ENCODE results near the gene GLRX5.
"Not testable (repeated sequence)": the region's sequence is repeated elsewhere in the genome, so short reads cannot be mapped to it uniquely, and the experiment has no call there.

GLRX5 gene

DNA sequence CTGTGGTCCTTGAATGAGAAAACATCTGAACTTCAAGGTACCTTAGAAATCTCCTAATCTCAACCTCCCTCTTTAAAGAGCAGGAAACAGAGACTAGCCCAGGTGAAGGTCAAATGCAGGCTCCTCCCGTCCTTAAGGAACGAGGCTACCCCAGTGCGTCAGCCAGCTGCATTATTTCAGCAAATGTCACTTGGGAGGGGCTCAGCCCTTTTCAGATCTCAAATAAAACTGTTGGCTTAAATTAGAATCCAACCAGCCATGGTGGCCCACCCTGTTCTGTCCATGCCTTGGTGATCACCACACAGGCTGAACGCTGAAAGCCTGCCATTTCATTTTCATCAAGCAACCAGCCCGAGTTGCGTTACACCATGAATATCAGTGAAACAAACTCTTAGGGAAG, 25.4 kb upstream of the GLRX5 start:
- Histone ChIP-seq H3K27me3 (ENCODE audit: control insufficient read depth, insufficient read depth, low read length) (no peaks in the 10 kb centered on the region), H3K4me3 (ENCODE audit: low read length) (no peak overlapping the region), H3K36me3 (ENCODE audit: control insufficient read depth, insufficient read depth, low read length) (no peaks in the 10 kb centered on the region), H3K4me1 (ENCODE audit: control insufficient read depth, insufficient read depth, low read length) (peaks cover 2% of the 10 kb centered on the region; the same call in 1 of the 2 replicates), H3K27ac (ENCODE audit: low read length) (no peak overlapping the region), H3K9me3 (ENCODE audit: control insufficient read depth, insufficient read depth, low read length) (no peaks in the 10 kb centered on the region)
- no CpG with 5 or more reads among the region's 6 CpGs for WGBS (ENCODE audit: insufficient coverage, insufficient read length)
- DNase-seq (ENCODE audit: low read depth, low spot score): no peak

DNA sequence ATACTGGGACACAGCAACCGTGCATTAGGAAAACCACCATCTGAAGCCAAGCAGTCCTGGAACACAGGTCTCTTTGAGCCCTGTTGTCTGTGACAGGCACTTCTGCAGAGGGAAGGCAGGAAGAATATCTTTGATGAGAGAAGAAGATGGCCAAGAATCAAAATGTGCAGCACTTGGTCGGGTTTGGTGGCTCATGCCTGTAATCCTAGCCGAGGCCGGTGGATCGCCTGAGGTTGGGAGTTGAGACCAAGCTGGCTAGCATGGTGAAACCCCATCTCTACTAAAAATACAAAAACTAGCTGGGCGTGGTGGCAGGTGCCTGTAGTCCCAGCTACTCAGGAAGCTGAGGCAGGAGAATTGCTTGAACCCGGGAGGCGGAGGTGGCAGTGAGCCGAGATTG, 24.5 kb upstream of the GLRX5 start:
- H3K27me3 ChIP-seq (ENCODE audit: control insufficient read depth, insufficient read depth, low read length); DNase-seq (ENCODE audit: low read depth, low spot score); H3K27ac ChIP-seq (ENCODE audit: low read length); H3K9me3 ChIP-seq (ENCODE audit: control insufficient read depth, insufficient read depth, low read length); H3K36me3 ChIP-seq (ENCODE audit: control insufficient read depth, insufficient read depth, low read length); H3K4me3 ChIP-seq (ENCODE audit: low read length); H3K4me1 ChIP-seq (ENCODE audit: control insufficient read depth, insufficient read depth, low read length): not testable (repeated sequence)
- WGBS (ENCODE audit: insufficient coverage, insufficient read length): no CpG with 5 or more reads among the region's 9 CpGs

DNA sequence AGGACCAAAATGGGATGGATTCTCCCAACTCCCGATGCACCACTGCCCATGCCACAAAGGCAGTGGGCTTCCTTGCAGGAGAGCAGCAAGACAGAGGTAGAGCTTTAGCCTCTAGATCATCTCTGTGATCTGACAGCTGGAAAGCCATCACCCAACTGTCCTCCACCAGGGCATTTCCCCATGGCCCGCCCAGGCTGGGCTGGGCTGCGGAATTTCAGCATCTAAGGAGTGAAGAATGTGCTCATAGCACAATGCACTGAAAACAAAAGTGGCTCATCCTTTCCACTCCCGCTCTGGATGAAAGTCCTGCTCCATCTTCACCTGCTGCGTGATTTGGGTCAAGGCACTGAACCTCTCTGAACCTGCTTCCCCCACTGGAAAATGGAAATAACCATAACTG, 24.0 kb upstream of the GLRX5 start:
- H3K36me3 ChIP-seq (ENCODE audit: control insufficient read depth, insufficient read depth, low read length): no peaks in the 10 kb centered on the region
- no CpG with 5 or more reads among the region's 5 CpGs for WGBS (ENCODE audit: insufficient coverage, insufficient read length)
- H3K4me3 ChIP-seq (ENCODE audit: low read length): no peak overlapping the region
- peaks cover 7% of the 10 kb centered on the region for H3K4me1 ChIP-seq (ENCODE audit: control insufficient read depth, insufficient read depth, low read length)
- no peak overlapping the region for H3K27ac ChIP-seq (ENCODE audit: low read length)
- peaks cover 5% of the 10 kb centered on the region; the same call in 1 of the 2 replicates for H3K27me3 ChIP-seq (ENCODE audit: control insufficient read depth, insufficient read depth, low read length)
- no peaks in the 10 kb centered on the region for H3K9me3 ChIP-seq (ENCODE audit: control insufficient read depth, insufficient read depth, low read length)
- DNase-seq (ENCODE audit: low read depth, low spot score): no peak

DNA sequence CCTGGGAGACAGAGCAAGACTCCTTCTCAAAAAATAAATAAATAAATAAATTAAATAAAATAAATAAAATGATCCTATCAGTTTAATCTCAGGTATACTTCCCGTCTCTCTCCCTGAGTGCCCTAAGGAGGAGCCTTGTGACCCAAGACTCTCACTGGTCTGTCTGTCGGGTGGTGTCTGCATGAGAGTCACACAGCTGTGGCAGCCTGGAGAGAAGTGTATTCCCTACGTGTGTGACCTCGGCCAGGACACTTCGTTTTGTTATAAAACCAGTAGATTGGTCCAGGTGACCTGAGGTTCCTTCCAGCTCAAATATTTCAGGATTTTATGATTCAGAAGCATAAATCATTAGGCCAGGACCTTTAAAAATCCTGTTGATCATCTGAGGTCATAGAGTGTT, 23.2 kb upstream of the GLRX5 start:
- Histone ChIP-seq H3K4me3 (ENCODE audit: low read length) (no peak overlapping the region), H3K36me3 (ENCODE audit: control insufficient read depth, insufficient read depth, low read length) (no peaks in the 10 kb centered on the region), H3K9me3 (ENCODE audit: control insufficient read depth, insufficient read depth, low read length) (no peaks in the 10 kb centered on the region), H3K4me1 (ENCODE audit: control insufficient read depth, insufficient read depth, low read length) (peaks cover 8% of the 10 kb centered on the region), H3K27ac (ENCODE audit: low read length) (no peak overlapping the region), H3K27me3 (ENCODE audit: control insufficient read depth, insufficient read depth, low read length) (peaks cover 6% of the 10 kb centered on the region; the same call in 1 of the 2 replicates)
- no peak for DNase-seq (ENCODE audit: low read depth, low spot score)
- WGBS (ENCODE audit: insufficient coverage, insufficient read length): no CpG with 5 or more reads among the region's 5 CpGs

DNA sequence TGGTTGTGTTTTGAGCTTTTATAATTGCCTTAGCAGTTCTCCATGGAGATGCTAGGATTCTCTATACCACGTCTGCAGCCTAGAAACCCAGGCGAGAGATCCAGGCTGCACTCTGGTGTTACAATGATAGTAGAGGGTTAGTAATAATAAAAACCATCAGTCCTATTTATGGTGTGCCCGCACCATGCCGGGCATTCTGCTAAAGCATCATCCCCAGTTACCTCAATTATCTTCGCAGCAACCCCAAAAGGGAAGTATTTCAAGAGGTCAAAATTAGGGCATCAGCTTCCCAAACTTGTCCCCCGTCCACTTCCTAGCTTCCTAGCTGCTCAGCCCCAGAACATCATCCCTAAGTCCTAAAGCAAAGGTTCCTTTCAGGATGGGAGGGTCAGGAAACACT, 21.6 kb upstream of the GLRX5 start:
- Histone ChIP-seq H3K9me3 (ENCODE audit: control insufficient read depth, insufficient read depth, low read length) (no peaks in the 10 kb centered on the region), H3K4me3 (ENCODE audit: low read length) (no peak overlapping the region), H3K27me3 (ENCODE audit: control insufficient read depth, insufficient read depth, low read length) (peaks cover 14% of the 10 kb centered on the region), H3K36me3 (ENCODE audit: control insufficient read depth, insufficient read depth, low read length) (no peaks in the 10 kb centered on the region), H3K4me1 (ENCODE audit: control insufficient read depth, insufficient read depth, low read length) (peaks cover 8% of the 10 kb centered on the region), H3K27ac (ENCODE audit: low read length) (no peak overlapping the region)
- no CpG with 5 or more reads among the region's 6 CpGs for WGBS (ENCODE audit: insufficient coverage, insufficient read length)
- no peak for DNase-seq (ENCODE audit: low read depth, low spot score)

DNA sequence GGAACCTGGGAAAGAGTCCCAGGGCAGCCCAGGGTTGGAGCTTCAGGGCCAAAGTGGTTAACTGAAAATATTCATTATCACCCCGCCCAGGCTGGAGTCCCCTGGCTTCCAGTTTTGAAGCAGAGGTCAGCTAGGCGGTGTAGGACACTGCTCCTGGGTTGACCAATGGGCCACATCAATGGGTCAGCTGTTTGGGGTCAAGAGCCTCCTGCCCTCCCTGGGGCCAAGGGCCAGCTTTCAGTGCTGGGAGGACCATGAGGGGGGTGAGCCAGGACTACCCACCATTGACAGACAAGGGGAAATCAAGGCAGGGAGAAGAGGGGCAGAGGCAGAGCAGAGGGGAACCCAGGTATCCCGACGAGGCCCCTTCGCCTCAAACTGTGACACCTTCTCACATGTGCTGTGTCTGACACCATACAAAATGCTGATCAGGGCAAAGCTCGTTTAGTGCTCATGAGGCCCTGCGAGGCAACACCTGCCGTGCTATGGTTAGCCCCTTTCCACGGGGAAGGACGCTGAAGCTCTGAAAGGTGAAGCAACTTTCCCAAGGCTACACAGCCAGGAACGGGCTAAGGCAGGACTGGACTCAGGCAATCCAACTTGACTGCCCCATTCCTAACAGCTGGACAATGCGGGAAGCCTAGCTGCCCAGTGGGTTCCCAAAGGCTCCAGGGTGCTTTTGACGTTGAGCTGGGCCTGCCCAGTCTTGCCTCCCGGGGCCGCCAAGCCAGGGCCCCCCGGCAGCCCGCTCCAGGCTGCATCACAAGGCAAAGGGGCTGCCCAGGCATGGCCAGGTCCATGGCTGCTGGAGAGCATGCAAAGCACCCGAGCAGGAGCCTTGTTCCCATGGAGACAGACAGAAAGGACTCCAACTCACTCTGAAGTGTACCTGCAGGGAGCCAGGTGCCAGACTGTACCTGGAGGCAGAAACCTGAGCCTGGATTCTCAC, 20.4 kb upstream of the GLRX5 start:
- DNase-seq (ENCODE audit: low read depth, low spot score): no peak
- peaks cover 14% of the 10 kb centered on the region for H3K27me3 ChIP-seq (ENCODE audit: control insufficient read depth, insufficient read depth, low read length)
- no peaks in the 10 kb centered on the region for H3K9me3 ChIP-seq (ENCODE audit: control insufficient read depth, insufficient read depth, low read length)
- no peak overlapping the region for H3K4me3 ChIP-seq (ENCODE audit: low read length)
- no CpG with 5 or more reads among the region's 18 CpGs for WGBS (ENCODE audit: insufficient coverage, insufficient read length)
- H3K36me3 ChIP-seq (ENCODE audit: control insufficient read depth, insufficient read depth, low read length): no peaks in the 10 kb centered on the region
- H3K27ac ChIP-seq (ENCODE audit: low read length): no peak overlapping the region
- H3K4me1 ChIP-seq (ENCODE audit: control insufficient read depth, insufficient read depth, low read length): peaks cover 8% of the 10 kb centered on the region

DNA sequence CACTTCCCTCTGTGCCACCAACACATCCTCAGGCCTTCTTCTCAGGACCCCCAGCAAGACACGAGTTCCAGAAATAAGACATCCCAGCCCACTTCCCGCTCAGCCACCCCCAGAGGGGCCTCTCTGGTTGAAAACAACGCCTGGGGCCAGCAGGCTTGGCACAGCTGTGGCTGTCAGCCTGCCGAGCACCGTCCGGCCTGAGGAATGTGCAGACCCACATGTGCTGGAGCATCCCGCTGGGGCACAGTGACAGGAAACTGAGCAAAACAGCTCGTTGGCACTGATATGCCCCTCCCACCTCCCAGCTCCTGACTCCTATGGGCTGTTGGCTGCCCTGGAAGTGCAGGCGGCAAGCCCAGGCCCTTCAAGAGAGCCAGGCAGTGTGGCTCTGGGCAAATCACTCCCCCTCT, 19.8 kb upstream of the GLRX5 start:
- H3K36me3 ChIP-seq (ENCODE audit: control insufficient read depth, insufficient read depth, low read length): no peaks in the 10 kb centered on the region
- peaks cover 8% of the 10 kb centered on the region for H3K4me1 ChIP-seq (ENCODE audit: control insufficient read depth, insufficient read depth, low read length)
- H3K9me3 ChIP-seq (ENCODE audit: control insufficient read depth, insufficient read depth, low read length): no peaks in the 10 kb centered on the region
- H3K27ac ChIP-seq (ENCODE audit: low read length): no peak overlapping the region
- peaks cover 14% of the 10 kb centered on the region for H3K27me3 ChIP-seq (ENCODE audit: control insufficient read depth, insufficient read depth, low read length)
- no CpG with 5 or more reads among the region's 9 CpGs for whole genome bisulfite sequencing (ENCODE audit: insufficient coverage, insufficient read length)
- no peak overlapping the region for H3K4me3 ChIP-seq (ENCODE audit: low read length)
- no peak for DNase-seq (ENCODE audit: low read depth, low spot score)

DNA sequence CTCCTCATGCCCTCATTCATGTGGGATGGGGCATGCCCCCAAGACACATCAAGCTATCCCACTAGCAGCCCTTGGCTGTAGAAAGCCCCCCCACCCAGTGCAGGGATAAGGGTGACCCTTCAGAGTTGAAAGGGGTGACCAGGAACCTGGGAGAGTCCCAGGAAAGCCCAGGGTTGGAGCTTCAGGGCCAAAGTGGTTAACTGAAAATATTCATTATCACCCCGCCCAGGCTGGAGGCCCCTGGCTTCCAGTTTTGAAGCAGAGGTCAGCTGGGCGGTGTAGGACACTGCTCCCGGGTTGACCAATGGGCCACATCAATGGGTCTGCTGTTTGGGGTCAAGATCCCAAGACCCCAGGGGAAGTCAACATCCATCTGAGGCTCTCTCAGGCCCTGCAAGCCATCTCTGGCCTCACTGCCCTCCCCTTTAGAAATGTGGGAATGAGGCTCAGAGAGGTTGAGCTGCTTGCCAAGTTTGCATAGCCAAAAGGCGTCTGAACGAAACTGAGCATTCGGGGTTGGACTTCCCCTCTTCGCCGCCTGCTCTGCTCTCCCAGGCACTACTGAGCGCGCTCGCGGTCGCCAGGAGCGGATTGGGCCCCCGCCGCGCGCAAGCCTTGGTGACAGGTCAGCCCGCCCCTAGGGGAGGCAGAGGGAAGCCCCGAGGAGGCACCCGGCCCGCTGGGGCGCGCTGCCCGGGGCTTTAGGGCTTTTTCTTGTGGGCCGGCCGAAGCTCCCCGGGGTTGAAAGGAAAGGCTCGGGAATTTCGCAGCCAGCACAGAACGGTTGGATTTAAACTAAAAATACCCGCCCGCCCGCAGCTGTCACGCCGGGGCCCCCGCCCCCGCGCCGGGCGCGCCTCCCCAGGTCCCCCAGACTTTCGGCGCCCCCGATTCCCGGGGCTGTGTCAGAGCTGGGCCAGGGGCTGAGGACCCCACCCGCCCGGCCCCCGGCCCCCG, 19.0 kb upstream of the GLRX5 start:
- no peaks in the 10 kb centered on the region for H3K36me3 ChIP-seq (ENCODE audit: control insufficient read depth, insufficient read depth, low read length)
- peaks cover 14% of the 10 kb centered on the region for H3K27me3 ChIP-seq (ENCODE audit: control insufficient read depth, insufficient read depth, low read length)
- H3K4me3 ChIP-seq (ENCODE audit: low read length): peak overlapping the region; percentile 51; the same call in 1 of the 2 replicates
- H3K9me3 ChIP-seq (ENCODE audit: control insufficient read depth, insufficient read depth, low read length): no peaks in the 10 kb centered on the region
- DNase-seq (ENCODE audit: low read depth, low spot score): no peak
- WGBS (ENCODE audit: insufficient coverage, insufficient read length): no CpG with 5 or more reads among the region's 50 CpGs
- no peak overlapping the region for H3K27ac ChIP-seq (ENCODE audit: low read length)
- H3K4me1 ChIP-seq (ENCODE audit: control insufficient read depth, insufficient read depth, low read length): peaks cover 7% of the 10 kb centered on the region; the same call in 1 of the 2 replicates

DNA sequence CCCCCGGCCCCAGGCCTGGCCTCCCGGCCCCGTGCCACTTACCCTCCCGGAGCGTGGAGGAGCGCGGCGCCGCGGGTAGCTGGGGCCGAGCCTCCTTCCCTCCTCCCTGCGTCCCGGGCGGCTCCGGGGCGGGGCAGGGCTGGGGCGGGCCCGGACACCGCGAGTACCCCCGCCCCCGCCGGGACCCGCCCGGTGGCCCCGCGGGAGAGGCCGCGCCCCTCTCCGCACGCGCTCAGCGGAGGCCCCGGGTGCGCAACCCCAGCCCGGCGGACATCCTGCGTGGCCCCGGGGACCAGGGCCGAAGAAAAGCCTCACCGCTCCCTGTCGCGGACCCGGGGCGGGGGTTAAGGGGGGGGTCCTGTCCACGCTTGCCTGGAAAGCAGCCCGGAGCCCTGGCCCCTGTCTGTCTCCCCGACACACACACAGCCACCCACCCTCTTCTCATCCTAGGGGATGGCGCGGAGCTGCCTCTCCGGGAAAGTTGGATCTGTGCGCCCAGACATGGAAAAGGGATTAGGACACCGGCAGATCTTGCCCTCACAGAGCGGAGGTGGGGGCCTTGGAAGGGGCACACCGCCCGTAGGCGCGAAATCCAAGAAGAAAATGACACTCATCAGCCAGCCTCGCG, 18.2 kb upstream of the GLRX5 start, which contains the start of gene SYNE3:
Gene SYNE3 (minus strand): TSS at position 97 of the 628 bp plus-strand sequence. CDS start 40,829 bp downstream, outside the sequence.
- H3K9me3 ChIP-seq (ENCODE audit: control insufficient read depth, insufficient read depth, low read length): no peaks in the 10 kb centered on the region
- peaks cover 14% of the 10 kb centered on the region for H3K27me3 ChIP-seq (ENCODE audit: control insufficient read depth, insufficient read depth, low read length)
- H3K36me3 ChIP-seq (ENCODE audit: control insufficient read depth, insufficient read depth, low read length): no peaks in the 10 kb centered on the region
- H3K4me3 ChIP-seq (ENCODE audit: low read length): peak within 1 kb of the TSS; percentile 51
- H3K4me1 ChIP-seq (ENCODE audit: control insufficient read depth, insufficient read depth, low read length): peaks cover 7% of the 10 kb centered on the region; the same call in 1 of the 2 replicates
- no peak within 1 kb of the TSS for H3K27ac ChIP-seq (ENCODE audit: low read length)
- DNase-seq (ENCODE audit: low read depth, low spot score): no peak
- no CpG with 5 or more reads among the region's 60 CpGs for WGBS (ENCODE audit: insufficient coverage, insufficient read length)
